H1 (cell line): ENCODE measurements around the gene TYK2. TPM values are rescaled to one million over a fixed set of nuclear protein-coding genes. Genes with fewer than 3 reads are reported as not detected.

ENCODE experiments used
- CTCF ChIP-seq, 3 experiments: IDR thresholded peaks; 1 replicate in 2 of 3; 2 replicates in 1 of 3; pipeline versions ENCODE4 v1.5.1 to v1.6.1; 2011; ENCODE audit warnings: low read length in 3 of 3, mild to moderate bottlenecking in 3 of 3, inconsistent platforms in 2 of 3, low read depth in 1 of 3, moderate library complexity in 1 of 3; ENCODE audit not compliant: insufficient read depth in 1 of 3; ENCODE audit errors: control extremely low read depth in 1 of 3
- FOSL1 ChIP-seq: IDR thresholded peaks from 2 replicates; pipeline ENCODE4 v1.6.1; 2011; ENCODE audit warnings: mild to moderate bottlenecking, low read depth, low read length, moderate library complexity; ENCODE audit not compliant: insufficient read depth
- GABPA ChIP-seq: IDR thresholded peaks from 2 replicates; pipeline ENCODE4 v1.6.1; 2011; ENCODE audit warnings: mild to moderate bottlenecking, low read length, moderate library complexity, borderline replicate concordance; ENCODE audit not compliant: insufficient read depth
- JUN ChIP-seq: IDR thresholded peaks from 2 replicates; pipeline ENCODE4 v1.6.1; 2011; ENCODE audit warnings: low read depth, mild to moderate bottlenecking, improper control_type of control experiment, low read length
- MAFK ChIP-seq: IDR thresholded peaks from 2 replicates; pipeline ENCODE4 v1.6.1; 2012; ENCODE audit warnings: low read depth, mild to moderate bottlenecking, improper control_type of control experiment, low read length
- ZNF274 ChIP-seq: IDR thresholded peaks from 2 replicates; pipeline ENCODE4 v1.7.0; 2012; ENCODE audit warnings: low read length, borderline replicate concordance; ENCODE audit errors: extremely low read depth
- polyA plus RNA-seq, 7 experiments: library from polyadenylated mRNA; depleted of rRNA in 3 of 7; stranded (reverse) in 5 of 7; unstranded in 2 of 7; fragments of >200 nt in 5 of 7; fragments of 200-250 nt in 2 of 7; gene quantifications; 1 replicate in 5 of 7; 2 replicates in 1 of 7; 4 replicates in 1 of 7; pipeline versions ENCODE4 v1.2.1 to v1.2.3, GENCODE V29; 2011 to 2013; ENCODE audit warnings: missing spikeins in 2 of 7, mixed read lengths in 2 of 7
- total RNA-seq: library from RNA; stranded (reverse); fragmentation: NEBNext Ultra II Directional; extraction: Animal tissue kit (Norgen Biotek cat#: 25700); gene quantifications from 2 replicates; pipeline ENCODE4 v1.2.1, GENCODE V29; 2021

The TYK2 gene
- total and polyA plus RNA-seq, 2 of the 8 experiments (the other 6 are each of a cell fraction or from before 2014, with no cell fraction given): 32.1 to 40.8 TPM

- no peak for TF ChIP-seq CTCF (IDR thresholded peaks at IDR 0.05; ENCODE audit: control extremely low read depth in 1 of 3, insufficient read depth in 1 of 3, low read depth in 1 of 3, low read length in 3 of 3)
- TF ChIP-seq FOSL1: no peak
- no peak for TF ChIP-seq ZNF274
- TF ChIP-seq GABPA: no peak
- TF ChIP-seq JUN: no peak
- no peak for TF ChIP-seq MAFK
Observed at GRCh38 chr19:10372690-10373089, 7.7 kb downstream of the TYK2 start (continued).
